K562 (cell line): Measurements from ENCODE around the gene CCDC169. TPM values are rescaled to one million over a fixed set of nuclear protein-coding genes. Genes with fewer than 3 reads are reported as not detected.

Experiments
- ATAC-seq: fragments of 200-7000 bp; cut with Tn5 transposase; 3 replicates; pipeline ENCODE4 v1.9.1; 2020; ENCODE audit warnings: moderate library complexity
- BruUV-seq: library from RNA; stranded (reverse); fragments of 400-500 nt; replicated peaks from 2 replicates; lab custom pipeline; 2021; lab: Mats Ljungman, UMichigan
- CTCF ChIA-PET: fragments of 300-600 bp; formaldehyde crosslinking; extraction: SDS; loops from one replicate; lab custom pipeline; 2021; ENCODE audit warnings: low intra/inter-chr PET ratio; lab: Yijun Ruan, JAX
- POLR2A ChIA-PET: fragments of 300-600, 350-650 bp; sonication (Branson Sonifier 250); formaldehyde crosslinking; extraction: SDS; loops from one replicate; lab custom pipeline; 2021; ENCODE audit warnings: antibody characterized with exemption, inconsistent platforms; lab: Yijun Ruan, JAX
- DNase-seq, 4 experiments: peaks; one replicate each; pipeline versions ENCODE4 v3.0.0 to v3.0.0-alpha.2; 2011 to 2018; ENCODE audit warnings: low spot score in 3 of 4, mixed read lengths in 3 of 4; ENCODE audit errors: extremely low read depth in 1 of 4
- FAIRE-seq: peaks from 2 replicates; lab custom pipeline; 2011; peaks lifted over from hg19 to GRCh38; lab: Jason Lieb, UNC
- H2AFZ ChIP-seq: 2 replicates; pipeline ENCODE4 v1.6.0; 2011; ENCODE audit warnings: low read depth, low read length, control low read depth, inconsistent platforms
- H3K27ac ChIP-seq: fragments of 200-600 bp; 3 replicates; pipeline ENCODE4 v1.8.0; 2011; ENCODE audit warnings: low read depth, mild to moderate bottlenecking, control low read depth, inconsistent platforms, low read length, moderate library complexity, mixed read lengths; ENCODE audit errors: extremely low read depth
- H3K27me3 ChIP-seq, 2 experiments: fragments of 300-600 bp in 1 of 2; 2 replicates in 1 of 2; 3 replicates in 1 of 2; pipeline versions ENCODE4 v1.6.0 to v1.8.0; 2011; ENCODE audit warnings: inconsistent platforms in 2 of 2, low read length in 2 of 2, mild to moderate bottlenecking in 1 of 2, mixed read lengths in 1 of 2, moderate library complexity in 1 of 2; ENCODE audit not compliant: control insufficient read depth in 2 of 2, insufficient read depth in 2 of 2
- H3K36me3 ChIP-seq: fragments of 300-600 bp; 3 replicates; pipeline ENCODE4 v1.8.0; 2011; ENCODE audit warnings: mild to moderate bottlenecking, low read length, inconsistent platforms; ENCODE audit not compliant: control insufficient read depth, insufficient read depth
- H3K4me1 ChIP-seq, 2 experiments: fragments of 200-600 bp in 1 of 2; replicated peaks in 1 of 2; 2 replicates in 1 of 2; 3 replicates in 1 of 2; pipeline versions ENCODE4 v1.5.1 to v1.8.0; 2011; ENCODE audit warnings: inconsistent platforms in 2 of 2, low read length in 2 of 2, mild to moderate bottlenecking in 1 of 2, mixed read lengths in 1 of 2, moderate library complexity in 1 of 2; ENCODE audit not compliant: control insufficient read depth in 2 of 2, insufficient read depth in 2 of 2
- H3K4me2 ChIP-seq: 2 replicates; pipeline ENCODE4 v1.6.1; 2011; ENCODE audit warnings: low read length, control low read depth, inconsistent platforms, mixed read lengths; ENCODE audit not compliant: insufficient read depth
- H3K4me3 ChIP-seq: fragments of 200-600 bp; sonication (generic), shearing (Covaris generic); 2 replicates; pipeline ENCODE4 v1.5.1; 2016; ENCODE audit warnings: control low read depth, inconsistent platforms
- H3K79me2 ChIP-seq: fragments of 200-600 bp; 3 replicates; pipeline ENCODE4 v1.8.0; 2011; ENCODE audit warnings: low read length, inconsistent platforms; ENCODE audit not compliant: control insufficient read depth, insufficient read depth
- H3K9ac ChIP-seq, 2 experiments: 2 replicates each; pipeline versions ENCODE4 v1.6.0 to v1.6.1; 2011; ENCODE audit warnings: low read depth in 2 of 2, low read length in 2 of 2, control low read depth in 1 of 2, inconsistent platforms in 1 of 2, mild to moderate bottlenecking in 1 of 2, mixed read lengths in 1 of 2; ENCODE audit not compliant: insufficient read depth in 1 of 2
- H3K9me1 ChIP-seq: one replicate; pipeline ENCODE4 v1.6.0; 2011; ENCODE audit warnings: inconsistent platforms, mild to moderate bottlenecking, low read length, moderate library complexity; ENCODE audit not compliant: control insufficient read depth, insufficient read depth
- H3K9me3 ChIP-seq: replicated peaks from 2 replicates; pipeline ENCODE4 v1.5.1; 2011; ENCODE audit warnings: low read depth, low read length, inconsistent platforms; ENCODE audit not compliant: control insufficient read depth, insufficient read depth
- H4K20me1 ChIP-seq: replicated peaks from 2 replicates; pipeline ENCODE4 v1.6.1; 2011; ENCODE audit warnings: low read length, inconsistent platforms, mixed read lengths; ENCODE audit not compliant: control insufficient read depth, insufficient read depth
- CEBPZ ChIP-seq: fragments of 150-350 bp; IDR thresholded peaks from 2 replicates; pipeline ENCODE4 v1.6.1; 2014; ENCODE audit warnings: low read depth, mild to moderate bottlenecking, low read length, borderline replicate concordance
- CREB5 ChIP-seq: fragments of 250-450 bp; sonication (Bioruptor Pico); IDR thresholded peaks from 2 replicates; pipeline ENCODE4 v1.5.0; 2020; ENCODE audit warnings: mild to moderate bottlenecking
- GATAD2A ChIP-seq: fragments of 450-650 bp; IDR thresholded peaks from 2 replicates; pipeline ENCODE4 v1.6.1; 2017
- HDGF ChIP-seq: fragments of 450-650 bp; IDR thresholded peaks from 2 replicates; pipeline ENCODE4 v1.6.1; 2016
- MNT ChIP-seq, 2 experiments: fragments of 450-650 bp; conservative IDR thresholded peaks; 2 replicates each; pipeline ENCODE4 v1.6.1; 2017; ENCODE audit warnings: mild to moderate bottlenecking in 2 of 2, moderate library complexity in 2 of 2
- POLR2G ChIP-seq: fragments of 200-400 bp; formaldehyde crosslinking; IDR thresholded peaks from 2 replicates; pipeline ENCODE4 v1.6.1; 2017; ENCODE audit warnings: low read depth, mild to moderate bottlenecking, antibody characterized with exemption, low read length, moderate library complexity
- RERE ChIP-seq: sonication (generic); formaldehyde crosslinking; IDR thresholded peaks from 2 replicates; pipeline ENCODE4 v1.8.0; 2023; ENCODE audit warnings: missing genetic modification reagents, mild to moderate bottlenecking, borderline replicate concordance
- TAF7 ChIP-seq: fragments of 450-650 bp; IDR thresholded peaks from 2 replicates; pipeline ENCODE4 v1.6.1; 2016; ENCODE audit warnings: missing genetic modification characterization, missing compliant biosample characterization
- WGBS: fragments of 100-300 bp; shearing (Covaris generic); methylation state at CpG from one replicate; pipeline ENCODE4 v1.1.6; 2016; ENCODE audit warnings: low coverage, mixed read lengths; ENCODE audit not compliant: insufficient coverage; ENCODE audit errors: missing lambda C conversion rate; 5-methylcytosine and 5-hydroxymethylcytosine counted together
- in situ Hi-C: fragments of 300-500 bp; cut with MboI; formaldehyde crosslinking; loops from 4 replicates; pipeline ENCODE4 v1.15.0; 2018; ENCODE audit warnings: inconsistent platforms, mixed read lengths
- intact Hi-C: fragments of 100-400 bp; cut with micrococcal nuclease; formaldehyde crosslinking; loops from 2 replicates; pipeline ENCODE4 v1.14.2; 2022
- polyA plus RNA-seq, 8 experiments: library from polyadenylated mRNA; depleted of rRNA in 4 of 8; stranded (reverse) in 5 of 8; unstranded in 3 of 8; fragments of >200 nt; fragmentation: Nextera tagmentation in 2 of 8; fragmentation: Illumina TruSeq in 1 of 8; extraction: Ambion mirVana in 2 of 8; extraction: Trizol in 1 of 8; gene quantifications; 2 replicates each; pipeline versions ENCODE4 v1.2.1 to v1.2.3, GENCODE V29; 2011 to 2014; ENCODE audit warnings: inconsistent platforms in 1 of 8, missing spikeins in 1 of 8
- total RNA-seq, 7 experiments: library from RNA; depleted of rRNA in 6 of 7; stranded (reverse); fragments of >200 nt in 6 of 7; fragmentation: Illumina TruSeq in 2 of 7; extraction: Trizol in 2 of 7; gene quantifications; 2 replicates each; pipeline versions ENCODE4 v1.2.1 to v1.2.3, GENCODE V29; 2011 to 2021; ENCODE audit warnings: low replicate concordance in 1 of 7

The CCDC169 gene
- total and polyA plus RNA-seq, 9 of the 15 experiments (the other 6 are each of a cell fraction or from before 2014, with no cell fraction given): 6.8 to 22.0 (median 12.4) TPM

GRCh38 chr13:36193151-36193855 lies 104.3 kb downstream of the CCDC169 start:
- Histone ChIP-seq H3K79me2 (no peaks in the 10 kb centered on the region), H2AFZ (no peak overlapping the region), H3K9me1 (no peaks in the 10 kb centered on the region), H3K9ac (no peak overlapping the region), H3K27me3 (no peaks in the 10 kb centered on the region), H3K4me3 (no peak overlapping the region), H3K9me3 (no peaks in the 10 kb centered on the region), H3K4me2 (no peak overlapping the region), H4K20me1 (no peaks in the 10 kb centered on the region), H3K36me3 (no peaks in the 10 kb centered on the region), H3K27ac (no peak overlapping the region), H3K4me1 (no peaks in the 10 kb centered on the region)
- in situ Hi-C loops: no loop called here
- BruUV-seq: no TSS peak
- CTCF ChIA-PET: no interaction called here
- POLR2A ChIA-PET: no interaction called here
- intact Hi-C loops: no loop called here
- 33% methylated on average over 1 of the region's 1 CpG for WGBS
- FAIRE-seq (no peak), DNase-seq (no peak), ATAC-seq (no peak)
- no peak for TF ChIP-seq RERE (CRISPR knock-in tag)
- no peak for TF ChIP-seq CEBPZ
- no peak for TF ChIP-seq HDGF
- TF ChIP-seq CREB5 (CRISPR knock-in tag): no peak
- no peak for TF ChIP-seq TAF7 (tag)
- TF ChIP-seq GATAD2A: no peak
- no peak for TF ChIP-seq POLR2G
- TF ChIP-seq MNT (conservative IDR thresholded peaks at IDR 0.05): no peak
